Fibroblast of lung (primary cell): ENCODE measurements around the gene ZNF280C.

ENCODE experiments used
- EZH2 ChIP-seq: IDR thresholded peaks from 2 replicates; pipeline ENCODE4 v1.5.1; 2012; ENCODE audit warnings: low read length, control low read depth, mild to moderate bottlenecking; ENCODE audit errors: missing control alignments
- TF ChIP-seq, protein P1 (sequence below), 2 donors: IDR thresholded peaks in 1 of 2; conservative IDR thresholded peaks in 1 of 2; 1 replicate in 1 of 2; 2 replicates in 1 of 2; pipeline ENCODE4 v1.5.1; 2011 to 2012; ENCODE audit warnings: low read length in 2 of 2, control low read depth in 1 of 2, inconsistent platforms in 1 of 2, low read depth in 1 of 2, mild to moderate bottlenecking in 1 of 2

DNA sequence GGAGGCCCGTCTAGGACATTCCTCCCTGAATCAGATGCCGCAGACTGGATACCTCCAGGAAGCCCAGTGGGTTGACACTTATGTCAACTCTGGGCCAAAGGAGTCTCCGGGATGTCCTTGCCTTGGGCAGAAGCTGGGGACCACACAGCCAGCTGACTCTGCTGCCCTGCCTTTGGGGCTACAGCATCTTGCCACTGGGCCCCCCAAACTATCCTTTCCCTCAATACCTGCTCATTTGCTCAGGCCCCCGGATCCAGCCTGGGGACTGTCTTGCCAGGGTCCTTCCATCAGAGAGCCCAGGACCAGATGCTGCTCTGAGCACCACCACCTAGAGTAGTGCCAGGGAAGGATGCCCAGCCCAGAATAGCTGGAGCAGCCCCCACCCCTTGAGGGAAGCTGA lies 77.9 kb downstream of the ZNF280C start:
- TF ChIP-seq, protein P1, sequence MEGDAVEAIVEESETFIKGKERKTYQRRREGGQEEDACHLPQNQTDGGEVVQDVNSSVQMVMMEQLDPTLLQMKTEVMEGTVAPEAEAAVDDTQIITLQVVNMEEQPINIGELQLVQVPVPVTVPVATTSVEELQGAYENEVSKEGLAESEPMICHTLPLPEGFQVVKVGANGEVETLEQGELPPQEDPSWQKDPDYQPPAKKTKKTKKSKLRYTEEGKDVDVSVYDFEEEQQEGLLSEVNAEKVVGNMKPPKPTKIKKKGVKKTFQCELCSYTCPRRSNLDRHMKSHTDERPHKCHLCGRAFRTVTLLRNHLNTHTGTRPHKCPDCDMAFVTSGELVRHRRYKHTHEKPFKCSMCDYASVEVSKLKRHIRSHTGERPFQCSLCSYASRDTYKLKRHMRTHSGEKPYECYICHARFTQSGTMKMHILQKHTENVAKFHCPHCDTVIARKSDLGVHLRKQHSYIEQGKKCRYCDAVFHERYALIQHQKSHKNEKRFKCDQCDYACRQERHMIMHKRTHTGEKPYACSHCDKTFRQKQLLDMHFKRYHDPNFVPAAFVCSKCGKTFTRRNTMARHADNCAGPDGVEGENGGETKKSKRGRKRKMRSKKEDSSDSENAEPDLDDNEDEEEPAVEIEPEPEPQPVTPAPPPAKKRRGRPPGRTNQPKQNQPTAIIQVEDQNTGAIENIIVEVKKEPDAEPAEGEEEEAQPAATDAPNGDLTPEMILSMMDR (conservative IDR thresholded peaks at IDR 0.05 in 1 of 2, IDR thresholded peaks at IDR 0.05 in 1 of 2; ENCODE audit: low read depth in 1 of 2, low read length in 2 of 2) = no peak
- TF ChIP-seq EZH2 = no peak
